SK-N-SH treated with all-trans-retinoic acid at 6 μM for 48 hours (cell line): ENCODE data around the gene PSORS1C2.

ENCODE experiments used
- ISL1 ChIP-seq: fragments of 250-450 bp; sonication (Bioruptor Pico); IDR thresholded peaks from 2 replicates; pipeline ENCODE4 v2.1.2; 2022; ENCODE audit warnings: mild to moderate bottlenecking, moderate library complexity
- RARB ChIP-seq: fragments of 250-450 bp; sonication (Bioruptor Pico); IDR thresholded peaks from 2 replicates; pipeline ENCODE4 v1.8.0; 2021; ENCODE audit warnings: mild to moderate bottlenecking, moderate library complexity
- TF ChIP-seq, protein P1 (sequence below): fragments of 250-450 bp; sonication (Bioruptor Pico); IDR thresholded peaks from 2 replicates; pipeline ENCODE4 v1.5.1; 2021; ENCODE audit warnings: mild to moderate bottlenecking, moderate library complexity

DNA sequence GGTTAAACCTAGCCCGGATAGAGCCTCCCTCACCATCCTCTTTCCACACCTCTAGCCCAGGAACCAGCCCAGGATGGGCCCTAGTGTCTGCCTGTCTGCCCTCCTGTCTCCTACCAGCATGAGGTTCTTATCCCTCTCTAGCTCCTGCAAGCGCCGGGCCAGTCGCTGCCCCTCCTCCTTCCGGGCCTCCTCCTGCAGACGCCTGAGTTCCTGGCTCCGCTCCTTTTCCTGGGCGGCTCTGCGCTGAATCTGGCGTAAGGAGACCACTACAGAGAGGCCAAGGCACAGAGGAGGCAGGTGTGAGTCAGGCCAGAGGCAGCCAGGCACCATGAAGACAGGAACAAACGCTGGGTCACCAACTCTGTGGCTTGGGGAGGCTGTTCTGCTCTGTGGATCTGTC is 4.3 kb upstream of the PSORS1C2 start:
- TF ChIP-seq RARB (CRISPR knock-in tag) (no peak), ISL1 (no peak)
- TF ChIP-seq, protein P1, sequence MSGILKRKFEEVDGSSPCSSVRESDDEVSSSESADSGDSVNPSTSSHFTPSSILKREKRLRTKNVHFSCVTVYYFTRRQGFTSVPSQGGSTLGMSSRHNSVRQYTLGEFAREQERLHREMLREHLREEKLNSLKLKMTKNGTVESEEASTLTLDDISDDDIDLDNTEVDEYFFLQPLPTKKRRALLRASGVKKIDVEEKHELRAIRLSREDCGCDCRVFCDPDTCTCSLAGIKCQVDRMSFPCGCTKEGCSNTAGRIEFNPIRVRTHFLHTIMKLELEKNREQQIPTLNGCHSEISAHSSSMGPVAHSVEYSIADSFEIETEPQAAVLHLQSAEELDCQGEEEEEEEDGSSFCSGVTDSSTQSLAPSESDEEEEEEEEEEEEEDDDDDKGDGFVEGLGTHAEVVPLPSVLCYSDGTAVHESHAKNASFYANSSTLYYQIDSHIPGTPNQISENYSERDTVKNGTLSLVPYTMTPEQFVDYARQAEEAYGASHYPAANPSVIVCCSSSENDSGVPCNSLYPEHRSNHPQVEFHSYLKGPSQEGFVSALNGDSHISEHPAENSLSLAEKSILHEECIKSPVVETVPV (CRISPR knock-in tag), result no peak
